GM12874 (cell line): ENCODE results near the gene CIDEC.

Experiments
- CTCF ChIP-seq: IDR thresholded peaks from 2 replicates; pipeline ENCODE4 v1.5.1; 2011; ENCODE audit warnings: low read depth, mild to moderate bottlenecking, control low read depth, low read length, moderate library complexity; ENCODE audit not compliant: insufficient read depth

Gene CIDEC

GRCh38 chr3:9848860-9849259 is 31.2 kb downstream of the CIDEC start:
- TF ChIP-seq CTCF = peak; percentile 36; the same call in 1 of the 2 replicates

GRCh38 chr3:9846931-9847488 is 33.0 kb downstream of the CIDEC start:
- TF ChIP-seq CTCF = no peak

GRCh38 chr3:9846231-9846630 is 33.8 kb downstream of the CIDEC start:
- TF ChIP-seq CTCF = no peak

GRCh38 chr3:9843715-9844438 is 36.2 kb downstream of the CIDEC start, which contains the start of gene RPUSD3:
Gene RPUSD3, minus strand, starts transcription at chr3:9844008. Its CDS starts 18 bp downstream, at chr3:9843990.
- TF ChIP-seq CTCF = no peak

GRCh38 chr3:9841015-9841414 is 39.0 kb downstream of the CIDEC start:
- TF ChIP-seq CTCF = no peak

- TF ChIP-seq CTCF = no peak
Measured at GRCh38 chr3:9838856-9839255, 41.2 kb downstream of the CIDEC start.

- TF ChIP-seq CTCF = no peak
Measured at GRCh38 chr3:9837701-9838582, 42.1 kb downstream of the CIDEC start.
